Psoas muscle (tissue), 8 donors: ENCODE measurements around the gene RHOBTB1. TPM values are rescaled to one million over a fixed set of nuclear protein-coding genes. Genes with fewer than 3 reads are reported as not detected.
"Not testable (repeated sequence)": the region's sequence is repeated elsewhere in the genome, so short reads cannot be mapped to it uniquely, and the experiment has no call there.

Source experiments
- ATAC-seq, 4 donors: fragments of 200-7000 bp; cut with Tn5 transposase; one replicate each; pipeline ENCODE4 v1.9.1; 2020; ENCODE audit warnings: moderate library complexity in 3 of 4, mild to moderate bottlenecking in 2 of 4
- DNase-seq, 2 donors: peaks; one replicate each; pipeline ENCODE4 v3.0.0-alpha.2; 2020
- H3K27ac ChIP-seq: fragments of 200-600 bp; one replicate; pipeline ENCODE4 v1.8.0; 2022
- H3K27me3 ChIP-seq, 3 donors: fragments of 200-600 bp in 1 of 3; one replicate each; pipeline versions ENCODE4 v1.6.1 to v1.8.0; 2013 to 2022; ENCODE audit warnings: low read length in 2 of 3, mild to moderate bottlenecking in 2 of 3, moderate library complexity in 1 of 3; ENCODE audit not compliant: insufficient read depth in 3 of 3
- H3K36me3 ChIP-seq, 2 donors: fragments of 200-600 bp in 1 of 2; one replicate each; pipeline versions ENCODE4 v1.6.1 to v1.8.0; 2013 to 2022; ENCODE audit warnings: low read depth in 1 of 2, mild to moderate bottlenecking in 1 of 2, moderate library complexity in 1 of 2; ENCODE audit not compliant: insufficient read depth in 1 of 2
- H3K4me1 ChIP-seq: fragments of 200-600 bp; one replicate; pipeline ENCODE4 v1.8.0; 2022
- H3K4me3 ChIP-seq: fragments of 200-600 bp; one replicate; pipeline ENCODE4 v1.8.0; 2022; ENCODE audit warnings: mild to moderate bottlenecking
- H3K9me3 ChIP-seq: fragments of 200-600 bp; one replicate; pipeline ENCODE4 v1.8.0; 2022
- WGBS, 3 donors: extraction: QIAGEN DNeasy Blood & Tissue Kit; methylation state at CpG; one replicate each; pipeline versions ENCODE4 v1.1.6 to v1.1.7; 2013; 5-methylcytosine and 5-hydroxymethylcytosine counted together
- intact Hi-C, 2 donors: fragments of 100-400 bp; cut with DNase I; formaldehyde crosslinking; loops; one replicate each; pipeline versions ENCODE4 v1.11.0 to v1.14.2; 2022
- polyA plus RNA-seq, 3 donors: library from polyadenylated mRNA; stranded (reverse); fragments of 200-250 nt; gene quantifications; one replicate each; pipeline ENCODE4 v1.2.3, GENCODE V29; 2013
- total RNA-seq, 4 donors: library from RNA; stranded (reverse); fragmentation: NEBNext Ultra II Directional in 2 of 4; extraction: Animal tissue kit (Norgen Biotek cat#: 25700) in 2 of 4; gene quantifications; one replicate each; pipeline versions ENCODE4 v1.2.1 to v1.2.4, GENCODE V29; 2021 to 2023
- TF ChIP-seq, protein P1 (sequence below): fragments of 200-600 bp; IDR thresholded peaks from one replicate; pipeline ENCODE4 v1.8.0; 2022; ENCODE audit warnings: antibody characterized with exemption
- donor health status: healthy with polysubstance abuse.
- donor health status: DM: no; HTN: no; CAD: no; lungs with moderate emphysema.
- donor health status: Bipolar disorder and iron deficiency.
- donor health status: healthy.
- donor health status: DM: yes; HTN: yes; CAD: no.
- donor health status: DM: no; HTN: no; CAD: no.
- donor health status: DM: no; HTN: no; CAD: no.
- donor health status: DM: yes; HTN: yes; CAD: no.

RHOBTB1 gene
- total and polyA plus RNA-seq, 7 donors: 1.8 to 47.4 (median 23.6) TPM

DNA sequence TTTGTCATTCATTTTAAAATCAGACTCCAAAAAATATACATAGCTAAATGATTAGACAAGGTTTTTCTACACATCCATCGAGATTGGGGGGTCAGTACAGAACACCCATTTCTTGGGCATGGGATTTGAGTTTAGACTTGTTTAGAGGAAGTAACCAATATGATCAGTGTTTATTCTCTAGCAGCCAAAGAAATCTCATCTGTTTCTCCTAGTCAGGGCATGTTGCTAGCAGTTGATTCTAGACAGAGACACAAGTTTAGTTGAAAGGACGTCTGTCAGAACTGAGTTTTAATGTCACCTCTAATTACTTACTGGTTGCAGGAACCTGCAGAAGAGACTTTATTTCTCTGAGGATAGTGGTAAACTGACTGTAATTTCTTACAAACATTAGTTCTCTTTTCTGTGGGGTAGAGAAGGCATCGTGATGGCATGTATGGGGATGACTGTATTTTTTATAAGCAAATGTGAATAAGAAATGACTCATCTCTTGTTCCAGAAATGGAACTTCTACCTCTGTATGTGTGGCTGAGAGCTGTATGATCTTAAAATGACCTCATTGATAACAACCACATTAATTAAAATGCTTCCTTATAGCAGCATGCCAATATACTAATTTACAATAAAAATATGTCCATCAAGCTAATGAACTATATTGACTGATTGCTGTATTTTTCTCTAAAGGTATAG is 30.6 kb upstream of the RHOBTB1 start:
- H3K27ac ChIP-seq: no peak overlapping the region
- ATAC-seq (peak in 2 of 4 donors; percentile 34 to 39), DNase-seq (no peak)
- no peaks in the 10 kb centered on the region for H3K9me3 ChIP-seq
- no peaks in the 10 kb centered on the region for H3K27me3 ChIP-seq
- H3K4me3 ChIP-seq: no peak overlapping the region
- TF ChIP-seq, protein P1, sequence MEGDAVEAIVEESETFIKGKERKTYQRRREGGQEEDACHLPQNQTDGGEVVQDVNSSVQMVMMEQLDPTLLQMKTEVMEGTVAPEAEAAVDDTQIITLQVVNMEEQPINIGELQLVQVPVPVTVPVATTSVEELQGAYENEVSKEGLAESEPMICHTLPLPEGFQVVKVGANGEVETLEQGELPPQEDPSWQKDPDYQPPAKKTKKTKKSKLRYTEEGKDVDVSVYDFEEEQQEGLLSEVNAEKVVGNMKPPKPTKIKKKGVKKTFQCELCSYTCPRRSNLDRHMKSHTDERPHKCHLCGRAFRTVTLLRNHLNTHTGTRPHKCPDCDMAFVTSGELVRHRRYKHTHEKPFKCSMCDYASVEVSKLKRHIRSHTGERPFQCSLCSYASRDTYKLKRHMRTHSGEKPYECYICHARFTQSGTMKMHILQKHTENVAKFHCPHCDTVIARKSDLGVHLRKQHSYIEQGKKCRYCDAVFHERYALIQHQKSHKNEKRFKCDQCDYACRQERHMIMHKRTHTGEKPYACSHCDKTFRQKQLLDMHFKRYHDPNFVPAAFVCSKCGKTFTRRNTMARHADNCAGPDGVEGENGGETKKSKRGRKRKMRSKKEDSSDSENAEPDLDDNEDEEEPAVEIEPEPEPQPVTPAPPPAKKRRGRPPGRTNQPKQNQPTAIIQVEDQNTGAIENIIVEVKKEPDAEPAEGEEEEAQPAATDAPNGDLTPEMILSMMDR: no peak
- H3K36me3 ChIP-seq: no peaks in the 10 kb centered on the region
- intact Hi-C loops: no loop called here
- peaks cover 24% of the 10 kb centered on the region for H3K4me1 ChIP-seq
- WGBS, 3 donors: 66 to 79% (median 69%) methylated on average over 3 of the region's 3 CpGs

DNA sequence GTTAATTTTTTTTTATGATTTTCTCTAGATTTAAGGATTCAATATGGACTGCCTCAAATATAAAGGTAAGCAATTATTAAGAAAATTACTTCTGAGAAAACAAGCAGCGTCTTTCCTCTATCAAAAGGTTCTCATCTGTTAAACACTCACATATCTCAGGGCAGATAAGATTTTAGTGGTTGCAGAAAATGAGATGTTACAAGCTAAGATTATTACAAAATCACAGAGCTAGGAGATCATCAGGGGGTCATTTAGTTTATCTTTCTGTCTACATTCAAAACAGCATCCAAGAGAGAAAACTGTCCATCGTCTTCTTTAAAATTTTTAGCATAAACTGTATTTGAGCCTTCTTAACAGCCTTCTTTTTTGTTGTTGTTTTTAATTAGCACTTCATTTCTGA is 29.1 kb upstream of the RHOBTB1 start:
- intact Hi-C loops: no loop called here

DNA sequence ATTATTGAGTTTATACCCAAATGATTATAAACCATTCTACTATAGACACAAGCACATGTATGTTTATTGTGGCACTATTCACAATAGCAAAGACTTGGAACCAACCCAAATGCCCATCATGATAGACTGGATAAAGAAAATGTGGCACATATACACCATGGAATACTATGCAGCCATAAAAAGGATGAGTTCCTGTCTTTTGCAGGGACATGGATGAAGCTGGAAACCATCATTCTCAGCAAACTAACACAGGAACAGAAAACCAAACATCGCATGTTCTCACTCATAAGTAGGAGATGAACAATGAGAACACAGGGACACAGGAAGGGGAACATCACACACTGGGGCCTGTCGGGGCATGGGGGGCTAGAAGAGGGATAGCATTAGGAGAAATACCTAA is 28.2 kb upstream of the RHOBTB1 start:
- H3K4me3 ChIP-seq, intact Hi-C loops, H3K36me3 ChIP-seq, DNase-seq, ATAC-seq, H3K9me3 ChIP-seq, H3K27me3 ChIP-seq, H3K27ac ChIP-seq: not testable (repeated sequence)
- peaks cover 11% of the 10 kb centered on the region for H3K4me1 ChIP-seq
- WGBS, 3 donors: 95 to 100% (median 100%) methylated on average over 2 of the region's 2 CpGs

More for the DNA sequence above, 29.1 kb upstream of the RHOBTB1 start:
- Histone ChIP-seq H3K4me3 (no peak overlapping the region), H3K4me1 (peaks cover 11% of the 10 kb centered on the region), H3K27ac (no peak overlapping the region), H3K27me3 (no peaks in the 10 kb centered on the region), H3K36me3 (no peaks in the 10 kb centered on the region), H3K9me3 (no peaks in the 10 kb centered on the region)
- no peak for ATAC-seq
- 96 to 98% (median 97%) methylated on average over 2 of the region's 2 CpGs for WGBS, 3 donors
- DNase-seq: no peak
- TF ChIP-seq, protein P1: no peak

DNA sequence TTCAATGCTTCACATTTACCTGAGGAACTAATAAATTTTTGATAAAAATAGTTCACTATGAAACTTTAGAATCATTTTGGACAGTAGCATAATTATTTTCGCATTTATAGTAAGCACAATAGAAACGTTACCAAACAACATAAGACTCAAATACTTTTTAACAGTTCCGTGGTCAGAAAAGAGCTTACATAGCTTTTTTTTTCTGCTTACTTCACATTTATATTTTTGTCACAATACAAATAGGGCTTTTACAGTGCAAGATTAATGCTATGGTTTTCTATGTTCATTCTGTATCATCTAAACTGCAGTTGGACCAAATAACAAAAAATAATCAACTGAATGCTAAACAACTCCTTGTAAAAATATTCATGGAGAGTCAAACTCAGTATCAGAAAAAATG is 26.5 kb upstream of the RHOBTB1 start:
- intact Hi-C loops: no loop called here
- H3K4me1 ChIP-seq: peaks cover 7% of the 10 kb centered on the region
- ATAC-seq: no peak
- no peak overlapping the region for H3K4me3 ChIP-seq
- no peaks in the 10 kb centered on the region for H3K9me3 ChIP-seq
- H3K27me3 ChIP-seq: no peaks in the 10 kb centered on the region
- H3K36me3 ChIP-seq: no peaks in the 10 kb centered on the region
- TF ChIP-seq, protein P1: no peak
- 86 to 89% (median 86%) methylated on average over 3 of the region's 3 CpGs for WGBS, 3 donors
- no peak for DNase-seq
- no peak overlapping the region for H3K27ac ChIP-seq

DNA sequence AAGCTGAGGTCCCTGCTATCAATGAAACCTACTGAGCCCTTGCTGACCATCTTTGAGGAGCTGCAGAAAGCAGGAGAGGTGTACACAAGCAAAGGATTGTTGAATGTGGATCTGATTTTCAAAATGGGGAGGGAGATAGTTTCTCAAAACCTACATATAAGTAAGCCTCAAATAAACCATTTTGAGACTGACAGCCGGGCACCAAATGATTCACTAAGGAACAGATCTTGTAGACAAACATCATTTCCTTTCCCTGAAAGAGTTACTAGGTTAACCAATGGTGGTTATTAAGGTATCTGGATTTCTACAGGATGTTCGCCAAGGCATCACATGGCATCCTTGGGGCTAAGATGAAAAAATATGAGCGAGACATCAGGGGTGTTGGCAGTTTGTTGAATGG is 24.5 kb upstream of the RHOBTB1 start:
- intact Hi-C loops: loop anchor here in 1 of 2 donors (5.0 kb wide), 1 partner anchor 319 kb away; no protein-coding TSS in a partner anchor
- Histone ChIP-seq H3K27ac (no peak overlapping the region), H3K36me3 (no peaks in the 10 kb centered on the region), H3K9me3 (no peaks in the 10 kb centered on the region), H3K27me3 (no peaks in the 10 kb centered on the region), H3K4me3 (no peak overlapping the region), H3K4me1 (peaks cover 14% of the 10 kb centered on the region)
- TF ChIP-seq, protein P1: no peak
- ATAC-seq (no peak), DNase-seq (no peak)
- WGBS, 3 donors: 97 to 98% (median 97%) methylated on average over 3 of the region's 3 CpGs
